OCI-LY7 (cell line): ENCODE data around the gene LRP3. TPM values are rescaled to one million over a fixed set of nuclear protein-coding genes. Genes with fewer than 3 reads are reported as not detected.

Source experiments
- total RNA-seq, 2 experiments: library from RNA; depleted of rRNA in 1 of 2; stranded (reverse); fragments of >200 nt in 1 of 2; shearing (Covaris generic) in 1 of 2; gene quantifications; 2 replicates each; pipeline ENCODE4 v1.2.3, GENCODE V29; 2014 to 2022

Gene LRP3
- total RNA-seq, 2 experiments from 2014 or later, result not detected

Other genes starting within 250 kb of the LRP3 start
- gene CEP89, start 222.4 kb upstream of the LRP3 start, total RNA-seq (2014; rRNA removed; shearing (Covaris generic)), result 10.8 and 15.8 TPM in 2 replicates
- gene CEP89, start 222.4 kb upstream of the LRP3 start, total RNA-seq (2022), result 20.6 and 24.2 TPM in 2 replicates
- gene FAAP24, start 222.1 kb upstream of the LRP3 start, total RNA-seq (2014; rRNA removed; shearing (Covaris generic)), result 5.4 and 12.1 TPM in 2 replicates
- gene FAAP24, start 222.1 kb upstream of the LRP3 start, total RNA-seq (2022), result 12.8 and 15.0 TPM in 2 replicates
- 0.59 and 2.1 TPM in 2 replicates for gene RHPN2, start 129.4 kb upstream of the LRP3 start, total RNA-seq (2014; rRNA removed; shearing (Covaris generic))
- 5.0 and 6.4 TPM in 2 replicates for gene RHPN2, start 129.4 kb upstream of the LRP3 start, total RNA-seq (2022)
- 7.6 and 9.8 TPM in 2 replicates for gene GPATCH1, start 113.1 kb upstream of the LRP3 start, total RNA-seq (2014; rRNA removed; shearing (Covaris generic))
- 10.7 and 13.4 TPM in 2 replicates for gene GPATCH1, start 113.1 kb upstream of the LRP3 start, total RNA-seq (2022)
- 0.38 TPM in 1 of 2 replicates, not detected in the other for gene WDR88, start 62.2 kb upstream of the LRP3 start, total RNA-seq (2014; rRNA removed; shearing (Covaris generic))
- gene WDR88, start 62.2 kb upstream of the LRP3 start, total RNA-seq (2022), result not detected in 2 replicates
- not detected in 2 replicates for gene SLC7A10, start 31.5 kb downstream of the LRP3 start, total RNA-seq (2014; rRNA removed; shearing (Covaris generic))
- gene SLC7A10, start 31.5 kb downstream of the LRP3 start, total RNA-seq (2022), result not detected in 2 replicates
- 2.1 and 2.8 TPM in 2 replicates for gene CEBPA, start 108.2 kb downstream of the LRP3 start, total RNA-seq (2014; rRNA removed; shearing (Covaris generic))
- gene CEBPA, start 108.2 kb downstream of the LRP3 start, total RNA-seq (2022), result 1.8 and 2.5 TPM in 2 replicates
- gene CEBPG, start 179.4 kb downstream of the LRP3 start, total RNA-seq (2014; rRNA removed; shearing (Covaris generic)), result 44.9 and 46.1 TPM in 2 replicates
- gene CEBPG, start 179.4 kb downstream of the LRP3 start, total RNA-seq (2022), result 45.1 and 52.2 TPM in 2 replicates